Stimulated activated CD4-positive, alpha-beta T cell treated with anti-CD3 and anti-CD28 coated beads, Interleukin-12 subunit alpha, Interleukin-12 subunit beta, amount 100 ng/mL, for 48 hours (primary cell): ENCODE data around the gene PSENEN.
"Not testable (repeated sequence)": the region's sequence is repeated elsewhere in the genome, so short reads cannot be mapped to it uniquely, and the experiment has no call there.

Experiments
- DNase-seq, 3 donors: peaks; one replicate each; pipeline ENCODE4 v3.0.0-alpha.2; 2020; ENCODE audit warnings: low read depth in 2 of 3, low spot score in 1 of 3

Gene PSENEN

DNA sequence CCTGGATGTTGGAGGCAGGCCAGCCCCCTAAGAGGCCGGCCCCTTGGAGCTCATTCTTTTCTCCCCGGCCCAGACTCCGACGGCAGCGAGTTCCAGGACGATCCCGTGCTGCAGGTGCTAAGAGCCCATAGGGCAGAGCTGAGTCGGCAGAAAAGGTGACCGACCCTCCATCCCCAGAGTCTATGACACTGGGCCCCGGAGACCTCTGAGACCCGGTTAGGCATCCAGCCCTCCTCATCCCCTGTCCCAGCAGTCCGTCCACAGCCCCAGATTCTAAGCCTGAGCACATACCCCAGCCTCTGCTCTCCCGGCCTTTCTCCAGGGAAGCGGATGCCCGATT lies 22.6 kb downstream of the PSENEN start:
- no peak for DNase-seq

DNA sequence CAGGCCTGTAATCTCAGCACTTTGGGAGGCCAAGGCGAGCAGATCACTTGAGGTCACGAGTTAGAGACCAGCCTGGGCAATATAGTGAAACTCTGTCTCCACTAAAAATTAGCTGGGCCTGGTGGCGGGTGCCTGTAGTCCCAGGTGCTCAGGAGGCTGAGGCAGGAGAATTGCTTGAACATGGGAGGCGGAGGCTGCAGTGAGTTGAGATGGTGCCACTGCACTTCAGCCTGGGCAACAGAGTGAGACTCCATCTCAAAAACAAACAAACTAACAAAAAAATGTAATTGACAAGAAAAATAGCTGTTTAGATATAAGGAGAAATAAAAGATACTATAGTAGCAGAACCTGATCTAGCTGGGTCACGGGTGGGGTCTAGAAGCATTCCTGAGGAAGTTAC lies 26.9 kb downstream of the PSENEN start:
- DNase-seq, result not testable (repeated sequence)

DNA sequence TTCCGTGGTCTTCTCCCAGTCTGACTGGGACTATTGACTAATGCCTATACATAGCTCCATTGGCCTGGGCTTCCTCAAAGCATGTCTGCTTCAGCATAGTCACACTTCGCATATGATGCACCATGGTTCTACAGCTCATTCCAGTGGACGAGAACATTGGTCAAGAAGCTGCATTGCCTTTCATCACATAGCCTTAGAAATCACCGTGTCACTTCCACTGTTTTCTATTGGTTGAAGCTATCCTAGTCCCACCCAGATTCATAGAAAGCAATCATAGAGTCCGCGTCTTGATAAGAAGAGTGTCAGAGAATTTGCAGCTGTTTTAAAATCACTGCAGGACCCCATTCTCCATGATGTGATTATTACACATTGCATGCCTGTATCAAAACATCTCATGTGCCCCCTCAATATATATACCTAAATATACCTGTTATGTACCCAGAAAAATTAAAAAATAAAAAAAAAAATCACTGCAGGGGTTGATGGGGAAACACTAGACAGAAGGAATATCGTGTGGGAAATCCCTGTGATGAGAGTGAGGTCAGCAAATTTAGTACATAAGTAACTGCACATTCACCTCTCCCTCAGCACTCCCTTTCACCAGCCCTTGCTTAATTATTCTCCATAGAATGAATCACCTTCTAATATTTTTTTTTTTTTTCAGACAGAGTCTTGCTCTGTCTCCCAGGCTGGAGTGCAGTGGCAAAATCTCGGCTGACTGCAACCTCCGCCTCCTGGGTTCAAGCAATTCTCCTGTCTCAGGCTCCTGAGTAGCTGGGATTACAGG lies 27.8 kb downstream of the PSENEN start:
- no peak for DNase-seq

DNA sequence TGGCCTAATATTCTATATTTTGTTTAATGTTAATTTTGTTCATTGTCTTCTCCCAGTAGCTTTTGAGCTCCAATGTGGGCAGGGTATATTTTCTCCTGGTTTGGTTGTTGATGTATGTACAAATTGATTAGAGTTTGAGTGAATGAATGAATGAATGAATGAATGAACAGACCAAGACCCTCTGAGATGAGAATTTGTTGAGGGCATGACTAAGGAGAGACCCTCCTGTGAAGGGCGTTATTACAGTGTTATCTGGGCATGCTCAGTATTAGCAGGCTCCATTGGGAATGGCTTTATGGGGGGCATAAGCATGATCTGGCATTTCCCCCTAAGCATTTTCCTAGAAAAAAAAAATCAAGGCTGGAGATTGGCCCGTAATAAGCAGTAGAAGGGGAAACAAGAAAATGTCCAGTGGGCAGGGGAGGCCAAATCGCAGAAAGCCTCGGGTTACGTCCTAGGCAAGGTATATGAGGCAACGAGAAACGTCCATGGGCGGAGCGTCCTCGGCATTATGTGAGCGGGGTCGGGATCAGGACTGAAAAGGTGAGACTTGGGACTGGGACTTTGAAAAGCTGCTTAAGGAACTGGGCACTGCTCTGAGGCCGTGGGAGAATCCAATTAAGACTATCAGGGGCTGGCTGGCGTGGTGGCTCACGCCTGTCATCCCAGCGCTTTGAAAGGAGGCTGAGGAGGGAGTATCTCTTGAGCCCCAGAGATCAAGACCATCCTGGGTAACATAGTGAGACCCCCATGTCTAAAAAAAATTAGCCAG lies 29.0 kb downstream of the PSENEN start:
- DNase-seq, result no peak

DNA sequence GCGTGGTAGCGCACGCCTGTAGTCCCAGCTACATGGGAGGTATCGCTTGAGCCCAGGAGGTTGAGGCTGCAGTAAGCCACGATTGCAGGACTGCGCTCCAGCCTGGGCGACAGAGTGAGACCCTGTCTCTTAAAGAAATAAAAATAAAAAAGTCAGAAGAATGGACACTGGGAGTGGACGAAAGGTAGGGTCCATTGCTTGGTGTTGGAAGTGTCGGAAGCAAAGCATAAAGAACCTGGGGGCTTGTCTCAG lies 29.5 kb downstream of the PSENEN start:
- no peak for DNase-seq

DNA sequence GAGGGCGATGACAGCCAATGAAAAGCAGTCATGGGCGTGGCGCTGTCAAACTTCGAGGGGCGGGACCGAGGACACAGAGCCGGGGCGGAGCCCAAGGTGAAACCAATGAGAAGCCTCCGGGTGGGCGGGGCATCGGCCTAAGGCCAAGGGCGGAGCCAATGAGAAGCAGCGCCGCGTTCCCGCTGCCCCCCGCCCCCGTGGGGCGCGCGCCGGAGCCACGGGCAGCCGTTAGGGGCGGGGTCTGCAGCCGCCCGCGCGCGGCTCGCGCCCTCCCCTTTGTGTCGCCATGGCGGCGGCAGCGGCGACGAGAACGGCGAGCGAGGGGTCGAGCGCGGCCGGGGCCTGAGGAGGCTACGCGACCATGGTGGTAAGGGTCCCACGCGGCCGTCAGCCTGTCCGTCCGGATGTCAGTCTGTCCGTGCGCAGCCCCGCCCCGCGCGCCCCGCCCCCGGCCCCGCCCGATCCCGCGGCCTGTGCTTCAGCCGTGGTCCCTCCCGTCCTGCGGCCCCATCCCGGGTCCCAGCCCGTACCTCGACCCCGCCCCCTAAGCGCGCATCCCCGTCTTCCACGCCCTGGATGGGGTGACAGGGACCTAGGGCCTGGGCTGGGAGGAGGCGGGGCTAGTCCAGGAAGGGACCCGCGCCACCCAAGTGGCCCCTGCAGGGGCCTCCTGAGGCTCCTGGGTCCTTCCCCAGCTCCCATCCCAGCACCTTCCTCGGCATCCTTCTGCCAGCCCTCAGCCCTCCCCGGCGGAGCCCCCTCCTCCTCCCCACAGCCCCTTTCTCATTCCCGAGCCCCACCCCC lies 30.0 kb downstream of the PSENEN start, which contains the start of gene ARHGAP33:
Gene ARHGAP33 (plus strand): TSS at position 267 of the 804 bp plus-strand sequence. CDS start 95 bp downstream, at position 362.
- peak; percentile 98 to 100 (median 99) for DNase-seq

DNA sequence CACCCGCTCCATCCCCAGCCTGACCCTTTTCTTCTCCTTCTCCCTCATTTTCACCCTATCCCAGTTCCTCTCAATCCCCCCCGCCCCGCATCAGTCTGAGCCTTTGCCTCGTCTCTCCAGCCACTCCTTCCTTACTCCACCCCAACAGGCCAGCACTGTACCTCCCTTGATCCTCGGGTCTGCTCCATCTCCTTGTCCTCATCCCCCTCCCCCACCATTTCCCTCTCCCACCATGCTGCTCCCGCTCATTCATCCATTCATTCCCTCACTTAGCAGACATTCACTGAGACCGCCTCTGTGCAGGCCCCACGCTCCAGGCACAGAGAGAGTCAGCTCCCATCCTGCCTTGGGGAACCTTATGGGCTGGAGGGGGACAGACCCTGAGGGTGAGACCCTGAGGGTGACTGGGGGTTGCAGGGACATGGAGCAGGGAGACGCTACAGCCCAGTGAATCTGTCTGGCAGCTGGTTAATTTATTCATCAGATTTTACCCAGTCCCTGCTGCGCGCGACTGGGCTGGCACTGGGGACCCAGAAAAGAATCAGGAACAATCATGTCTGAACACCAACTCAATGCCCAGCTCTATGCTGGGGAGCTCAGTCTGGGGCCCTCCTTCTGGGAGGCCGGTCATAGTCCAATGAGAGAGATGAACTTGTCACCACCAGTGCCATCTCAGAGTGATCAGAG lies 30.8 kb downstream of the PSENEN start:
- DNase-seq, result no peak

DNA sequence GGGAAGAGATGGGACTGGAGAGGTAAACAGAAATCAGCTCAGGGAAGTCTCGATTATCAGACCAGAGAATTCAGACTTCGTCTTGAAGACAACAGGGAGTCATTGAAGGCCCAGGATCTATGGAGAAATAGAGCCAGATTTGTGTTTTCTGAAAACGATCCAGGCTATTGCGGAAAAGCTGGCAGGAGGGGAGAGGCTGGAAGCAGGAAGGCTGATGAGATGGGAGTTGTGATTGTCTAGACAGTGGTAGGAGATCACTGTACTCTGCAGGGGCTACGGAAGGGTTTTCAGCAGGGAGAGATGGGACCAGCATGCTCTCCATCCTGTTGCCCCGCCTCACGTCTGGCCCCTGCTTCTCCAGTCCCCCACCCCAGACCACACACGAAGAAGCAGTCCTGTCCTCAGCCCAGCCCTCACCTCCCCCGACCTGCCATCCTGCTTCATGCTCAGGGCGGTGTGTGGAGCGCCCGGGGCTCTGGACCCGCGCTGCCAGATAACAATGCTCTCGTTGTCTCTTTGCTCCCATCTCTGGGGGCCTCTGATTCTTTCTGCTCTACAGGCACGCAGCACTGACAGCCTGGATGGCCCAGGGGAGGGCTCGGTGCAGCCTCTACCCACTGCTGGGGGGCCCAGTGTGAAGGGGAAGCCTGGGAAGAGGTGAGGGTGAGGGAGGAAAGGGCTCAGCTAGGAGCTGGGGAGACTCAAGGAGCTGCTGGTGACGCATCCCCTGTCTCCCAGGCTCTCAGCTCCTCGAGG lies 31.8 kb downstream of the PSENEN start:
- DNase-seq, result no peak

DNA sequence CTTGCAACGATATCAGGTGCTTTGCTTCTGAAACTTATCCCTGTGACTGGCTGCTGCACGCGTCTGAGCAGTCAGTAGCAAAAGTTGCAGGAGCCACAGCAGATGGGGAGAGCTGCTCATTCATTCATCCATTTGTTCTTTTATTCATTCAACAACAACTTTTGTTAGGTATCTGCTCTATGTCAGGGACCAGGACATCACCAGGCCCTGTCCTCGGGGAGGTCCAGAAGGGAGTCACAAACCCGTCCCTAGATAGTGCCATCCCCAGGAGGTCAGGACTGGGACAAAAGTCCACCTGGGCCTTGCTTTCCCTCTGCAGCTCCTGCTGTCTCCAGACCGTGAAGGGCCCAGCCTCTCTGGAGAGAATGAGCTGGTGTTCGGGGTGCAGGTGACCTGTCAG lies 32.5 kb downstream of the PSENEN start:
- no peak for DNase-seq

DNA sequence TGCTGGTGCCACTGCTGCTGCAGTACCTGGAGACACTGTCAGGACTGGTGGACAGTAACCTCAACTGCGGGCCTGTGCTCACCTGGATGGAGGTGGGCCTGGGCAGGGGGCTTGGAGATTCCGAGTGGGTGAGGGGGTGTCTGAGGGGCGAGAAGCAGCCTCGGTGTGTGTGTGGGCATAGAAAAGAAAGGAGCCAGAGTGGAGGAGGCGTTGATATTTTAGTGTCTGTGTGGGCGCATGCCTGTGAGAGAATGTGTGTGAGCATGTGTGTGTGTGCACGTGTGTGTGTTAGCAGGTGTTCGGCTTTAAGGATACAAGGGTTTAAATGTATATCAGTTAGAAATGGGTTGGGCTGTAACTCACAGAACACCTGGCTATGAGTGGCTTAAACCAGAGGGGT lies 33.6 kb downstream of the PSENEN start:
- no peak for DNase-seq

DNA sequence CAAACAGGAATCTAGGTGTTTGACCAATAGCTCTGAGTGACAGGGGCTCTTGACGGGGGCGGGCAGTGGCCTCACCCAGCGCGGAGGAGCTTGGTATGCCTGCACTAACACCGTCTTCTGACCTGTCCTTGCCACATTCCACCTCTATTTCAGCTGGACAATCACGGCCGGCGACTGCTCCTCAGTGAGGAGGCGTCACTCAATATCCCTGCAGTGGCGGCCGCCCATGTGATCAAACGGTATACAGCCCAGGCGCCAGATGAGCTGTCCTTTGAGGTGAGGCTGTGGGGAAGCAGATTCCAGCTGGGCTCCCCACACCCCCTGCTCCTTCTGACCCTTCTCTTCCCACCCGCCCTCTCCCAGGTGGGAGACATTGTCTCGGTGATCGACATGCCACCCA lies 34.6 kb downstream of the PSENEN start:
- no peak for DNase-seq

DNA sequence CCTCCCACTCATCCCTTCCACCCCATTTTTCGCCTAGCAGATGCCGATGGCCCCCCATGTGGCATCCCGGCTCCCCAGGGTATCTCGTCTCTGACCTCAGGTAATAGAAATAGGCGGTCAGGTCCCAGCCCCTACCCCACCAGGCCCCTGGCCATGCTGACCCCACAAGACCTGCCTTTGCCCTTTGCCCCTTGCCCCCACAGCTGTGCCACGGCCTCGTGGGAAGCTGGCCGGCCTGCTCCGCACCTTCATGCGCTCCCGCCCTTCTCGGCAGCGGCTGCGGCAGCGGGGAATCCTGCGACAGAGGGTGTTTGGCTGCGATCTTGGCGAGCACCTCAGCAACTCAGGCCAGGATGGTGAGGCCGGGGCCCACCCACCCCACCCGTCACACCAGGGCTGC lies 35.3 kb downstream of the PSENEN start:
- no peak for DNase-seq

DNA sequence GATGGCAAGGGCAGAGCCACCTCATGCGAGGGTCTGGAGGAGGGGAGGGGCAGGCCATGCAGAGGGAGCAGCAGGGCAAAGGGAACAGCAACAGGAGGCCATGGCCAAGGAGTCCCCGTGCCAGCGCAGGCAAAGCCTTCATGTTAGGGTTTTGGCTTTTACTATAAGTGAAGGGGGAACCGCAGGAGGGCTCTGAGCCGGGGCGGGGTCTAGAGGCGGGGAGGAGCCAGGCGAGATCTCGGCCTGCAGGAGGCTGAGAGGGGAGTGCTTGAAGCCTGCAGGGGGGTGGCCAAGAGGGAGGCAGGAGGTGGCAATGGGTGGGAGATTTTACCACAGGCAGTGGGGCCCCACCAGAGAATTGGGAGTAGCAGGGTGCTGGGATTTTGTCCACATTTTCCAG lies 36.2 kb downstream of the PSENEN start:
- no peak for DNase-seq

DNA sequence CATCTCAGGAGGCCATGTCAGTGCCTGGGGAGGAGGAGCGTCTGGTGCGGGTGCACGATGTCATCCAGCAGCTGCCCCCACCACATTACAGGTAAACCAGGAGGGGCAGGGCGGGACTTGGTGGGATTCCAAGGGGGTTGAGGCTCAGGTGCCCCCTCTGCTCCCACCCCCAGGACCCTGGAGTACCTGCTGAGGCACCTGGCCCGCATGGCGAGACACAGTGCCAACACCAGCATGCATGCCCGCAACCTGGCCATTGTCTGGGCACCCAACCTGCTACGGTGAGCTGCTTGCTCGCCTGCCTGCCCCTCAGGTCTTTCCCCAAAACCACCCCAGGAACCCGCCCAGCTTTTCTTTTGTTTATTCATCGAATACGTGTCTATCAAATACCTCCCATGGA lies 37.1 kb downstream of the PSENEN start:
- DNase-seq, result no peak

DNA sequence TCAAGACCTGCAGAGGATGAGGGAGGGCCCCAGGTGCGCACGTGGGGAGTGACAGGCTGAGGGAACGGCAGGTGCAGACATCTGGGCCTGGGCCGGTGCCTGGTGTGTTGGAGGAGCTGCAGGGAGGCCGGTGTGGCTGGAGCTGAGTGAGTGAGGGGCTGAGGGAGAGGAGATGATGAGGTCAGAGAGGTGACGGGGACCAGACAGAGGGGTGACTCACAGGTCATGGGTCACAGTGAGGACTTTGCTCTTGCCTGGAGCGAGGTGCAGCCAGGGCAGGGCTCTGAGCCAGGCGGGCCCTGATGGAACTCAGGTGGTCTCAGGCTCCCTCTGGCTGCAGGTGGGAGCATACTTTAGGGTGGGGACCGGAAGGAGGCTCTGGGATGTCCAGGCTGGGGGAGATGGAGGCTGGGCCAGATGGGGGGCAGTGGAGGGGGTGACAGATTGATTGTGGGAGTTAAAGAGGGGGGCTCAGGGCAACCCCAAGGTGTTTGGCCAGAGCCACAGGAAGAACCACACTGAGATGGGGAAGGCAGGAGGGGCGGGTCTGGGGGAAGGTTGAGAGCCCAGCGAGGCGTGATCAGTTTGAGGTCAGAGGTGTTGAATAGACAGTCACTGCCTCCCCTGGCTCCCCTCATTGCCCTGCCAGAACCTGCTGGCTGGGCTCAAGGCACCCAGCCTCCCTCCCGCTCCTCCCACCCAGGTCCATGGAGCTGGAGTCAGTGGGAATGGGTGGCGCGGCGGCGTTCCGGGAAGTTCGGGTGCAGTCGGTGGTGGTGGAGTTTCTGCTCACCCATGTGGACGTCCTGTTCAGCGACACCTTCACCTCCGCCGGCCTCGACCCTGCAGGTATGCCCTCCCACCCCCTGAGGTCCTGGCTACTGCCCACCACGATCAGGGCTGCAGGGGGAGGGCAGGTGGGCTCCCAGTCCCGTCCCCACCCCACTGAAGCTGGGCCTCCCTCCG lies 38.3 kb downstream of the PSENEN start:
- DNase-seq, result no peak

DNA sequence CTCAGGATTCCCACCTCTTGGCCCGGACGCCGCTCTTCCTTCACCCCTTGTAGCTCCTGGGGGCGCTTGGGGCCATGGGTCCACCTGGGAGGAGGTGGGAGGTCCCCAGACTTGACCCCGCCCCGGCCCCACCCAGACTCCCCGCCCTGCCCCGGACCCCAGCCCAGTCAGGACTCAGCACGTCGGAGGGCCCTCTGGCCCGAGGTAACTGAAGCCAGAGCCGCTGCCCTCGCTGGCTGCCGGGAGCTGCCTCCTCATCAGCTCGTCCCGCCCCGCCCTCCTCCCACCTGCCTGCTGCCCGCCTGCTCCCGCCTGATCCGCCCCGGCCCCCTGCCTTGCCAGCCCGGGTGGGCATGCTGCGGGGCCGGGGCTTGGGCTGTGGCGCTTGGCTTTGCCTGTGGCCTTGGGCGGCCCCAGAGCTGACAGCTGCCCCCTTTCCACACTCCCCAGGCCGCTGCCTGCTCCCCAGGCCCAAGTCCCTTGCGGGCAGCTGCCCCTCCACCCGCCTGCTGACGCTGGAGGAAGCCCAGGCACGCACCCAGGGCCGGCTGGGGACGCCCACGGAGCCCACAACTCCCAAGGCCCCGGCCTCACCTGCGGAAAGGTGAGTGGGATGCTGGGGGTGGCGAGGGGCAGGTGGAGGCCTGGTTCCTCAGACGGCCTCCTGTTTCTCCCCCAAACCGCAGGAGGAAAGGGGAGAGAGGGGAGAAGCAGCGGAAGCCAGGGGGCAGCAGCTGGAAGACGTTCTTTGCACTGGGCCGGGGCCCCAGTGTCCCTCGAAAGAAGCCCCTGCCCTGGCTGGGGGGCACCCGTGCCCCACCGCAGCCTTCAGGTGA lies 39.3 kb downstream of the PSENEN start:
- DNase-seq, result no peak

DNA sequence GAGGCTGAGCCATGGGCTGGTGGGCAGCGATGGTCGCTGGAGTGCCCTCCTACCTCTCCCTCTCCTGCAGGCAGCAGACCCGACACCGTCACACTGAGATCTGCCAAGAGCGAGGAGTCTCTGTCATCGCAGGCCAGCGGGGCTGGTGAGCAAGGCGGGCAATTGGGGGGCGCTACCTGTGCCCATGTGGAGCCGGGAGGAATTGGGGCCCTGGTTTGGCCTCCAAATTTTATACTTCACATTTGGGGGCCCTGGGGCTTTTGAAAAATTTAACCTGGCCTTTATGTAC lies 39.8 kb downstream of the PSENEN start:
- DNase-seq, result no peak

DNA sequence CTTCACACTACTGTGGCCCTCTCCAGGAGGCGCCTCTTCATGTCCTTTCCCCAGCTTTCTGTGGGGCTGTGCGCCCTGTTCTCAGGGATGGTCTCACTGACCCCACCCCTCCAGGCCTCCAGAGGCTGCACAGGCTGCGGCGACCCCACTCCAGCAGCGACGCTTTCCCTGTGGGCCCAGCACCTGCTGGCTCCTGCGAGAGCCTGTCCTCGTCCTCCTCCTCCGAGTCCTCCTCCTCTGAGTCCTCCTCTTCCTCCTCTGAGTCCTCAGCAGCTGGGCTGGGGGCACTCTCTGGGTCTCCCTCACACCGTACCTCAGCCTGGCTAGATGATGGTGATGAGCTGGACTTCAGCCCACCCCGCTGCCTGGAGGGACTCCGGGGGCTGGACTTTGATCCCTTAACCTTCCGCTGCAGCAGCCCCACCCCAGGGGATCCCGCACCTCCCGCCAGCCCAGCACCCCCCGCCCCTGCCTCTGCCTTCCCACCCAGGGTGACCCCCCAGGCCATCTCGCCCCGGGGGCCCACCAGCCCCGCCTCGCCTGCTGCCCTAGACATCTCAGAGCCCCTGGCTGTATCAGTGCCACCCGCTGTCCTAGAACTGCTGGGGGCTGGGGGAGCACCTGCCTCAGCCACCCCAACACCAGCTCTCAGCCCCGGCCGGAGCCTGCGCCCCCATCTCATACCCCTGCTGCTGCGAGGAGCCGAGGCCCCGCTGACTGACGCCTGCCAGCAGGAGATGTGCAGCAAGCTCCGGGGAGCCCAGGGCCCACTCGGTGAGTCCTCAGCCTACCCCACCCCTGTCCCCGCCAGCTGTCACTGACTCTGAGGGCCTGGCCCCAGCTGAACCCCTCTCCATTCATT lies 41.1 kb downstream of the PSENEN start:
- no peak for DNase-seq
